HepG2 (cell line): Measurements from ENCODE around the gene RAB35.

Experiments
- AKNA ChIP-seq: sonication (generic); formaldehyde crosslinking; IDR thresholded peaks from 2 replicates; pipeline ENCODE4 v1.4.0; 2020; ENCODE audit warnings: missing genetic modification reagents, borderline replicate concordance
- ATF4 ChIP-seq, 2 experiments: fragments of 450-650 bp in 1 of 2; sonication (generic) in 1 of 2; formaldehyde crosslinking; IDR thresholded peaks; 2 replicates each; pipeline versions ENCODE4 v1.5.0 to v1.8.0; 2020 to 2022; ENCODE audit warnings: mild to moderate bottlenecking in 1 of 2, missing genetic modification reagents in 1 of 2
- CTCF ChIP-seq: sonication (generic); formaldehyde crosslinking; IDR thresholded peaks from 2 replicates; pipeline ENCODE4 v1.5.0; 2020; ENCODE audit warnings: mild to moderate bottlenecking, missing genetic modification reagents, moderate library complexity
- ELF1 ChIP-seq: sonication (generic); formaldehyde crosslinking; IDR thresholded peaks from 2 replicates; pipeline ENCODE4 v1.4.0; 2020; ENCODE audit warnings: missing genetic modification reagents
- EP300 ChIP-seq, 3 experiments: sonication (generic) in 1 of 3; formaldehyde crosslinking in 1 of 3; IDR thresholded peaks; 2 replicates each; pipeline versions ENCODE4 v1.5.1 to v1.6.1; 2011 to 2020; ENCODE audit warnings: low read depth in 2 of 3, low read length in 2 of 3, borderline replicate concordance in 1 of 3, improper control_type of control experiment in 1 of 3, mild to moderate bottlenecking in 1 of 3, missing genetic modification reagents in 1 of 3, moderate library complexity in 1 of 3
- EZH2 ChIP-seq: conservative IDR thresholded peaks from 2 replicates; pipeline ENCODE4 v1.6.1; 2012; ENCODE audit warnings: mild to moderate bottlenecking, low read depth, low read length, moderate library complexity
- MAX ChIP-seq: IDR thresholded peaks from 2 replicates; pipeline ENCODE4 v1.6.1; 2012; ENCODE audit warnings: inconsistent platforms
- MAZ ChIP-seq, 2 experiments: sonication (generic) in 1 of 2; formaldehyde crosslinking in 1 of 2; IDR thresholded peaks; 2 replicates each; pipeline versions ENCODE4 v1.5.0 to v1.6.1; 2012 to 2020; ENCODE audit warnings: low read depth in 2 of 2, mild to moderate bottlenecking in 2 of 2, borderline replicate concordance in 1 of 2, improper control_type of control experiment in 1 of 2, low read length in 1 of 2, missing genetic modification reagents in 1 of 2, moderate library complexity in 1 of 2
- U2AF1 ChIP-seq: fragments of 200-400 bp; formaldehyde crosslinking; optimal IDR thresholded peaks from 2 replicates; pipeline ENCODE3; 2017; ENCODE audit warnings: mild to moderate bottlenecking, low read depth, low read length
- ZBTB20 ChIP-seq: sonication (generic); formaldehyde crosslinking; IDR thresholded peaks from 2 replicates; pipeline ENCODE4 v1.8.1; 2023; ENCODE audit warnings: missing genetic modification reagents, low read depth, mild to moderate bottlenecking, borderline replicate concordance
- ZNF83 ChIP-seq: sonication (generic); formaldehyde crosslinking; IDR thresholded peaks from 2 replicates; pipeline ENCODE4 v1.4.0; 2020; ENCODE audit warnings: missing genetic modification reagents, mild to moderate bottlenecking, borderline replicate concordance

- TF ChIP-seq ZBTB20 (CRISPR knock-in tag) (no peak), MAZ (IDR thresholded peaks at IDR 0.05; ENCODE audit: borderline replicate concordance, low read depth, low read length) (no peak), MAZ (CRISPR knock-in tag; IDR thresholded peaks at IDR 0.05; ENCODE audit: low read depth) (no peak), ZNF83 (CRISPR knock-in tag) (no peak), ELF1 (no peak), EZH2 (no peak), U2AF1 (no peak), EP300 (IDR thresholded peaks at IDR 0.05; ENCODE audit: low read depth in 2 of 2, low read length in 2 of 2) (no peak), EP300 (CRISPR knock-in tag; IDR thresholded peaks at IDR 0.05; ENCODE audit: borderline replicate concordance) (no peak), MAX (no peak), CTCF (CRISPR knock-in tag) (no peak), AKNA (CRISPR knock-in tag) (no peak), ATF4 (CRISPR knock-in tag; IDR thresholded peaks at IDR 0.05) (no peak)
Observed at GRCh38 chr12:120061575-120062214, 54.9 kb downstream of the RAB35 start.
